Sigmoid colon (tissue), 7 donors: ENCODE results near the gene HLTF. TPM values are rescaled to one million over a fixed set of nuclear protein-coding genes. Genes with fewer than 3 reads are reported as not detected.

ENCODE experiments used
- DNase-seq: peaks from one replicate; pipeline ENCODE4 v3.0.0-alpha.2; 2019
- H3K27ac ChIP-seq, 4 donors: fragments of 200-600 bp; sonication (generic); one replicate each; pipeline ENCODE4 v1.5.1; 2016 to 2019; ENCODE audit warnings: mild to moderate bottlenecking in 1 of 4
- H3K27me3 ChIP-seq, 3 donors: fragments of 200-600 bp; sonication (generic); one replicate each; pipeline ENCODE4 v1.5.1; 2019; ENCODE audit warnings: mild to moderate bottlenecking in 1 of 3
- H3K36me3 ChIP-seq, 4 donors: fragments of 200-600 bp; sonication (generic); one replicate each; pipeline ENCODE4 v1.5.1; 2016 to 2019
- H3K4me1 ChIP-seq, 4 donors: fragments of 200-600 bp; sonication (generic); one replicate each; pipeline ENCODE4 v1.5.1; 2017 to 2019
- H3K4me3 ChIP-seq, 4 donors: fragments of 200-600 bp; sonication (generic); one replicate each; pipeline ENCODE4 v1.5.1; 2017 to 2019; ENCODE audit warnings: mild to moderate bottlenecking in 2 of 4, moderate library complexity in 1 of 4
- H3K9me3 ChIP-seq, 4 donors: fragments of 200-600 bp in 3 of 4; sonication (generic) in 3 of 4; one replicate each; pipeline versions ENCODE4 v1.5.1 to v1.6.1; 2013 to 2019
- CTCF ChIP-seq, 4 experiments: fragments of 450-650 bp in 3 of 4; fragments of 200-600 bp in 1 of 4; IDR thresholded peaks; one replicate each; pipeline ENCODE4 v1.5.1; 2016 to 2019; ENCODE audit warnings: antibody characterized with exemption in 4 of 4, mild to moderate bottlenecking in 3 of 4, moderate library complexity in 2 of 4
- EP300 ChIP-seq, 4 donors: sonication (generic); formaldehyde crosslinking; IDR thresholded peaks; one replicate each; pipeline ENCODE4 v1.6.1; 2017; ENCODE audit warnings: antibody characterized with exemption in 4 of 4
- POLR2A ChIP-seq, 2 donors: fragments of 450-650 bp; IDR thresholded peaks; one replicate each; pipeline ENCODE4 v1.6.1; 2016; ENCODE audit warnings: antibody characterized with exemption in 2 of 2, mild to moderate bottlenecking in 2 of 2, moderate library complexity in 2 of 2
- POLR2AphosphoS5 ChIP-seq, 4 donors: sonication (generic); formaldehyde crosslinking; IDR thresholded peaks; one replicate each; pipeline ENCODE4 v1.6.1; 2017; ENCODE audit warnings: antibody characterized with exemption in 4 of 4
- whole genome bisulfite sequencing, 2 donors: extraction: QIAGEN DNeasy Blood & Tissue Kit; methylation state at CpG; one replicate each; pipeline ENCODE4 v1.1.7; 2013; 5-methylcytosine and 5-hydroxymethylcytosine counted together
- intact Hi-C: fragments of 100-400 bp; cut with DNase I; formaldehyde crosslinking; loops from one replicate; pipeline ENCODE4 v1.15.1; 2023
- polyA plus RNA-seq, 3 donors: library from polyadenylated mRNA; stranded (reverse); fragments of 200-250 nt; gene quantifications; one replicate each; pipeline ENCODE4 v1.2.3, GENCODE V29; 2013
- total RNA-seq, 4 donors: library from RNA; depleted of rRNA; stranded (reverse); fragments of >200 nt; gene quantifications; one replicate each; pipeline ENCODE4 v1.1.0, GENCODE V29; 2016
- donor health status: healthy with polysubstance abuse.
- donor health status: Bipolar disorder and iron deficiency.
- donor health status: healthy.

Gene HLTF
- total and polyA plus RNA-seq, 7 donors = 1.8 to 43.9 (median 24.4) TPM

GRCh38 chr3:149118724-149119123 lies 32.4 kb upstream of the HLTF start:
- no peaks in the 10 kb centered on the region for H3K9me3 ChIP-seq
- no peaks in the 10 kb centered on the region for H3K27me3 ChIP-seq
- no peaks in the 10 kb centered on the region for H3K36me3 ChIP-seq
- no peak overlapping the region for H3K4me3 ChIP-seq
- DNase-seq = no peak
- intact Hi-C loops = no loop called here
- H3K4me1 ChIP-seq = peaks cover 0 to 18% (median 11%) of the 10 kb centered on the region in 4 donors
- WGBS, 2 donors = 80 to 87% methylated on average over 9 of the region's 9 CpGs
- H3K27ac ChIP-seq = no peak overlapping the region
- TF ChIP-seq POLR2AphosphoS5 (IDR thresholded peaks at IDR 0.05) (no peak), POLR2A (IDR thresholded peaks at IDR 0.05) (no peak), CTCF (IDR thresholded peaks at IDR 0.05) (no peak), EP300 (IDR thresholded peaks at IDR 0.05) (no peak)

- H3K4me3 ChIP-seq = no peak overlapping the region
- H3K4me1 ChIP-seq = peaks cover 0 to 13% (median 10%) of the 10 kb centered on the region in 4 donors
- no peak for TF ChIP-seq CTCF (IDR thresholded peaks at IDR 0.05)
- no peak for TF ChIP-seq POLR2AphosphoS5 (IDR thresholded peaks at IDR 0.05)
- no peak for TF ChIP-seq EP300 (IDR thresholded peaks at IDR 0.05)
- TF ChIP-seq POLR2A (IDR thresholded peaks at IDR 0.05) = no peak
- DNase-seq = no peak
- peak overlapping the region in 2 of 4 donors; percentile 24 to 33 for H3K27ac ChIP-seq
- WGBS, 2 donors = 84% methylated on average over 5 of the region's 5 CpGs
- H3K27me3 ChIP-seq = no peaks in the 10 kb centered on the region
- no peaks in the 10 kb centered on the region for H3K9me3 ChIP-seq
- no peaks in the 10 kb centered on the region for H3K36me3 ChIP-seq
- intact Hi-C loops = no loop called here
These were observed 28.8 kb upstream of the HLTF start for GRCh38 chr3:149115114-149115513.

GRCh38 chr3:149114458-149114857 lies 28.1 kb upstream of the HLTF start:
- no peaks in the 10 kb centered on the region for H3K36me3 ChIP-seq
- DNase-seq = no peak
- H3K4me1 ChIP-seq = peaks cover 0 to 13% (median 10%) of the 10 kb centered on the region in 4 donors
- no peak overlapping the region for H3K4me3 ChIP-seq
- no peaks in the 10 kb centered on the region for H3K9me3 ChIP-seq
- H3K27ac ChIP-seq = peak overlapping the region in 1 of 4 donors; percentile 33
- TF ChIP-seq POLR2AphosphoS5 (IDR thresholded peaks at IDR 0.05) = no peak
- TF ChIP-seq POLR2A (IDR thresholded peaks at IDR 0.05) = no peak
- TF ChIP-seq EP300 (IDR thresholded peaks at IDR 0.05) = no peak
- TF ChIP-seq CTCF (IDR thresholded peaks at IDR 0.05) = no peak
- intact Hi-C loops = no loop called here
- WGBS, 2 donors = 90 to 94% methylated on average over 1 of the region's 1 CpG
- no peaks in the 10 kb centered on the region for H3K27me3 ChIP-seq

GRCh38 chr3:149104484-149104883 lies 18.2 kb upstream of the HLTF start:
- no peak for TF ChIP-seq EP300 (IDR thresholded peaks at IDR 0.05)
- TF ChIP-seq CTCF (IDR thresholded peaks at IDR 0.05) = no peak
- TF ChIP-seq POLR2AphosphoS5 (IDR thresholded peaks at IDR 0.05) = no peak
- TF ChIP-seq POLR2A (IDR thresholded peaks at IDR 0.05) = no peak
- no peaks in the 10 kb centered on the region for H3K36me3 ChIP-seq
- H3K27me3 ChIP-seq = no peaks in the 10 kb centered on the region
- 90% methylated on average over 3 of the region's 3 CpGs for WGBS, 2 donors
- no peak for DNase-seq
- H3K27ac ChIP-seq = no peak overlapping the region
- no peak overlapping the region for H3K4me3 ChIP-seq
- intact Hi-C loops = no loop called here
- H3K4me1 ChIP-seq = no peaks in the 10 kb centered on the region
- H3K9me3 ChIP-seq = no peaks in the 10 kb centered on the region

- no peak overlapping the region for H3K27ac ChIP-seq
- 85 to 87% methylated on average over 3 of the region's 3 CpGs for WGBS, 2 donors
- intact Hi-C loops = no loop called here
- DNase-seq = no peak
- no peak overlapping the region for H3K4me3 ChIP-seq
- TF ChIP-seq CTCF (IDR thresholded peaks at IDR 0.05) (no peak), POLR2A (IDR thresholded peaks at IDR 0.05) (no peak), POLR2AphosphoS5 (IDR thresholded peaks at IDR 0.05) (no peak), EP300 (IDR thresholded peaks at IDR 0.05) (no peak)
- H3K9me3 ChIP-seq = no peaks in the 10 kb centered on the region
- H3K36me3 ChIP-seq = no peaks in the 10 kb centered on the region
- H3K27me3 ChIP-seq = no peaks in the 10 kb centered on the region
- H3K4me1 ChIP-seq = no peaks in the 10 kb centered on the region
These were observed 15.3 kb upstream of the HLTF start for GRCh38 chr3:149101641-149102040.
